Natural killer cell (primary cell): ENCODE data around the gene PLBD2. TPM values are rescaled to one million over a fixed set of nuclear protein-coding genes. Genes with fewer than 3 reads are reported as not detected.

Experiments used
- ATAC-seq, 3 donors: fragments of 150-1000 bp in 2 of 3; fragments of 200-7000 bp in 1 of 3; cut with Tn5 transposase; 1 replicate in 1 of 3; 2 replicates in 2 of 3; pipeline ENCODE4 v1.10.0; 2021; ENCODE audit warnings: mild to moderate bottlenecking in 2 of 3, moderate library complexity in 2 of 3
- DNase-seq, 2 donors: peaks; one replicate each; pipeline versions ENCODE4 v3.0.0 to v3.0.0-alpha.2; 2013 to 2021; ENCODE audit warnings: mixed read lengths in 1 of 2
- H3K27ac ChIP-seq: one replicate; pipeline ENCODE4 v1.5.1; 2013; ENCODE audit warnings: mild to moderate bottlenecking, low read length
- H3K27me3 ChIP-seq: one replicate; pipeline ENCODE4 v1.6.1; 2013; ENCODE audit warnings: low read length; ENCODE audit not compliant: control insufficient read depth, insufficient read depth
- H3K36me3 ChIP-seq: one replicate; pipeline ENCODE4 v1.6.1; 2013; ENCODE audit warnings: low read length; ENCODE audit not compliant: control insufficient read depth, insufficient read depth
- H3K4me1 ChIP-seq: one replicate; pipeline ENCODE4 v1.6.1; 2013; ENCODE audit warnings: low read length; ENCODE audit not compliant: control insufficient read depth, insufficient read depth
- H3K4me3 ChIP-seq: one replicate; pipeline ENCODE4 v1.5.1; 2013; ENCODE audit warnings: low read length
- H3K9me3 ChIP-seq: one replicate; pipeline ENCODE4 v1.6.1; 2013; ENCODE audit warnings: low read length; ENCODE audit not compliant: control insufficient read depth, insufficient read depth
- H3K27ac Mint-ChIP-seq, 2 donors: one replicate each; pipeline ENCODE4 v1.8.0; 2022; ENCODE audit warnings: mild to moderate bottlenecking in 2 of 2, mixed read lengths in 2 of 2, moderate library complexity in 1 of 2
- H3K27me3 Mint-ChIP-seq, 2 donors: one replicate each; pipeline ENCODE4 v1.8.0; 2022; ENCODE audit warnings: low read depth in 2 of 2, mixed read lengths in 2 of 2
- H3K36me3 Mint-ChIP-seq: one replicate; pipeline ENCODE4 v1.8.0; 2022; ENCODE audit warnings: mixed read lengths
- H3K4me1 Mint-ChIP-seq, 2 donors: one replicate each; pipeline ENCODE4 v1.8.0; 2022; ENCODE audit warnings: mixed read lengths in 2 of 2
- H3K4me3 Mint-ChIP-seq: one replicate; pipeline ENCODE4 v1.8.0; 2022; ENCODE audit warnings: mild to moderate bottlenecking, moderate library complexity, mixed read lengths
- H3K9me3 Mint-ChIP-seq, 2 donors: one replicate each; pipeline ENCODE4 v1.8.0; 2022; ENCODE audit warnings: mixed read lengths in 2 of 2
- WGBS: methylation state at CpG from one replicate; pipeline ENCODE4 v1.1.7; 2013; ENCODE audit warnings: missing lambda C conversion rate; ENCODE audit not compliant: insufficient coverage; 5-methylcytosine and 5-hydroxymethylcytosine counted together
- intact Hi-C: fragments of 100-400 bp; cut with micrococcal nuclease; formaldehyde crosslinking; loops from one replicate; pipeline ENCODE4 v1.14.2; 2022
- total RNA-seq, 4 donors: library from RNA; stranded (reverse); fragments of 120-200 nt in 1 of 4; gene quantifications; one replicate each; pipeline versions ENCODE4 v1.2.3 to v1.2.4, GENCODE V29; 2013 to 2022
- TF ChIP-seq, protein P1 (sequence below): fragments of 200-600 bp; IDR thresholded peaks from one replicate; pipeline ENCODE4 v1.8.0; 2022; ENCODE audit warnings: antibody characterized with exemption

Gene PLBD2
- total RNA-seq, 3 donors from 2014 or later (not counting 1 experiment from before 2014, with no cell fraction given) = 15.5 to 18.1 (median 16.3) TPM

DNA sequence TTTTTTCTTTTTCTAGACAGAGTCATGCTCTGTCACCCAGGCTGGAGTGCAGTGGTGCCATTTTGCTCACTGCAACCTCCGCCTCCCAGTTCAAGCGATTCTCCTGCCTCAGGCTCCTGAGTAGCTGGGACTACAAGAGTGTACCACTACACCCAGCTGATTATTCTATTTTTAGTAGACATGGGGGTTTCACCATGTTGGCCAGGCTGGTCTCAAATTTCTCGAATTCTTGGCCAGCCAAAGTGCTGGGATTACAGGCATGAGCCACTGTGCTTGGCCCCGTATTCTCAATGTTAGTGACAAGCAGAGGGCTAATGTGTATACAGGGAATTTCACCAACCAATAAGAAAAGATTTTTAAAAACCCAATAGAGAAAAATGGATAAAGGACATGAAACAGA is 8.4 kb downstream of the PLBD2 start:
- Histone ChIP-seq H3K4me1 (no peaks in the 10 kb centered on the region), H3K9me3 (no peaks in the 10 kb centered on the region), H3K27ac (no peak overlapping the region), H3K27me3 (no peaks in the 10 kb centered on the region), H3K36me3 (no peaks in the 10 kb centered on the region), H3K4me3 (no peak overlapping the region)
- H3K36me3 Mint-ChIP-seq = no peaks in the 10 kb centered on the region
- no peaks in the 10 kb centered on the region for H3K27me3 Mint-ChIP-seq
- TF ChIP-seq, protein P1, sequence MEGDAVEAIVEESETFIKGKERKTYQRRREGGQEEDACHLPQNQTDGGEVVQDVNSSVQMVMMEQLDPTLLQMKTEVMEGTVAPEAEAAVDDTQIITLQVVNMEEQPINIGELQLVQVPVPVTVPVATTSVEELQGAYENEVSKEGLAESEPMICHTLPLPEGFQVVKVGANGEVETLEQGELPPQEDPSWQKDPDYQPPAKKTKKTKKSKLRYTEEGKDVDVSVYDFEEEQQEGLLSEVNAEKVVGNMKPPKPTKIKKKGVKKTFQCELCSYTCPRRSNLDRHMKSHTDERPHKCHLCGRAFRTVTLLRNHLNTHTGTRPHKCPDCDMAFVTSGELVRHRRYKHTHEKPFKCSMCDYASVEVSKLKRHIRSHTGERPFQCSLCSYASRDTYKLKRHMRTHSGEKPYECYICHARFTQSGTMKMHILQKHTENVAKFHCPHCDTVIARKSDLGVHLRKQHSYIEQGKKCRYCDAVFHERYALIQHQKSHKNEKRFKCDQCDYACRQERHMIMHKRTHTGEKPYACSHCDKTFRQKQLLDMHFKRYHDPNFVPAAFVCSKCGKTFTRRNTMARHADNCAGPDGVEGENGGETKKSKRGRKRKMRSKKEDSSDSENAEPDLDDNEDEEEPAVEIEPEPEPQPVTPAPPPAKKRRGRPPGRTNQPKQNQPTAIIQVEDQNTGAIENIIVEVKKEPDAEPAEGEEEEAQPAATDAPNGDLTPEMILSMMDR = no peak
- intact Hi-C loops = no loop called here
- DNase-seq (no peak), ATAC-seq (no peak)
- H3K4me3 Mint-ChIP-seq = no peak overlapping the region
- H3K9me3 Mint-ChIP-seq = no peaks in the 10 kb centered on the region
- WGBS = 91% methylated on average over 3 of the region's 4 CpGs
- H3K27ac Mint-ChIP-seq = no peak overlapping the region
- peaks cover 0 to 22% of the 10 kb centered on the region in 2 donors for H3K4me1 Mint-ChIP-seq

- intact Hi-C loops = no loop called here
- H3K36me3 Mint-ChIP-seq = no peaks in the 10 kb centered on the region
- H3K9me3 Mint-ChIP-seq = no peaks in the 10 kb centered on the region
- no peak overlapping the region for H3K4me3 Mint-ChIP-seq
- DNase-seq (no peak), ATAC-seq (no peak)
- no peak overlapping the region for H3K27ac Mint-ChIP-seq
- H3K4me1 ChIP-seq = no peaks in the 10 kb centered on the region
- no peak overlapping the region for H3K4me3 ChIP-seq
- H3K27me3 ChIP-seq = no peaks in the 10 kb centered on the region
- H3K36me3 ChIP-seq = peaks cover 2% of the 10 kb centered on the region
- WGBS = 94% methylated on average over 4 of the region's 4 CpGs
- no peaks in the 10 kb centered on the region for H3K9me3 ChIP-seq
- no peaks in the 10 kb centered on the region for H3K27me3 Mint-ChIP-seq
- peaks cover 0 to 21% of the 10 kb centered on the region in 2 donors for H3K4me1 Mint-ChIP-seq
- TF ChIP-seq, protein P1 = no peak
- no peak overlapping the region for H3K27ac ChIP-seq
Measured at GRCh38 chr12:113368331-113368730, 9.9 kb downstream of the PLBD2 start.

DNA sequence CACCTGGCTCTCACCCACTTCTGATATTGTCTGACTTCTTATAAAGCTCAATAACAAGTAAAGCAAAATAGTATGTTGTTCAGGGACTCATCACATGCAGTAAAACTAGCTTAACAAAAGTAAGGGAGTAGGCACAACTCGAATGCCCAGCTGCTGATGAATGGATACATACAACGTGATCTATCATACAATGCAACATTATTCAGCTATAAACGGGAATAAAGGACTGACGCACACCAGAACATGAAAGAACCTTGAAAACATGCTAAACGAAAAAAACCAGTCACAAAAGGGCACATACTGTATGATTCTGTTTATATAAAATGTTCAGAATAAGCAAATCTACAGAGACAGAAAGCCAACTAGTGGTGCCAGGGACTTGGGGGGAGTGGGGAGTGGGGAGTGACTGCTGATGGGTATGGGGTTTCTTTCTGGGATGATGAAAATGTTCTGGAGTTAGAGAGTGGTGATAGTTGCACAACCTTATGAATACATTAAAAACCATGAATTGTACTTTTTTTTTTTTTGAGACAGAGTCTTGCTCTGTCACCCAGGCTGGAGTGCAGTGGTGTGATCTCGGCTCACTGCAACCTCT is 11.1 kb downstream of the PLBD2 start:
- no peaks in the 10 kb centered on the region for H3K4me1 ChIP-seq
- no peaks in the 10 kb centered on the region for H3K9me3 ChIP-seq
- ATAC-seq = no peak
- H3K27me3 ChIP-seq = no peaks in the 10 kb centered on the region
- 98% methylated on average over 6 of the region's 6 CpGs for WGBS
- H3K4me3 ChIP-seq = no peak overlapping the region
- H3K9me3 Mint-ChIP-seq = no peaks in the 10 kb centered on the region
- H3K36me3 Mint-ChIP-seq = no peaks in the 10 kb centered on the region
- H3K27ac Mint-ChIP-seq = no peak overlapping the region
- TF ChIP-seq, protein P1 = no peak
- H3K36me3 ChIP-seq = peaks cover 2% of the 10 kb centered on the region
- no peaks in the 10 kb centered on the region for H3K27me3 Mint-ChIP-seq
- no peak overlapping the region for H3K27ac ChIP-seq
- DNase-seq = no peak
- H3K4me1 Mint-ChIP-seq = peaks cover 0 to 16% of the 10 kb centered on the region in 2 donors
- intact Hi-C loops = no loop called here
- H3K4me3 Mint-ChIP-seq = no peak overlapping the region
